NCI-H146 treated with DMSO at 0.1 percent for 48 hours (cell line): Measurements from ENCODE around the gene TOX4.
"Not testable (repeated sequence)": the region's sequence is repeated elsewhere in the genome, so short reads cannot be mapped to it uniquely, and the experiment has no call there.

ENCODE experiments used
- DNase-seq: peaks from one replicate; lab custom pipeline; 2025; ENCODE audit not compliant: unreplicated experiment; lab: John Stamatoyannopoulos, UW

The TOX4 gene

DNA sequence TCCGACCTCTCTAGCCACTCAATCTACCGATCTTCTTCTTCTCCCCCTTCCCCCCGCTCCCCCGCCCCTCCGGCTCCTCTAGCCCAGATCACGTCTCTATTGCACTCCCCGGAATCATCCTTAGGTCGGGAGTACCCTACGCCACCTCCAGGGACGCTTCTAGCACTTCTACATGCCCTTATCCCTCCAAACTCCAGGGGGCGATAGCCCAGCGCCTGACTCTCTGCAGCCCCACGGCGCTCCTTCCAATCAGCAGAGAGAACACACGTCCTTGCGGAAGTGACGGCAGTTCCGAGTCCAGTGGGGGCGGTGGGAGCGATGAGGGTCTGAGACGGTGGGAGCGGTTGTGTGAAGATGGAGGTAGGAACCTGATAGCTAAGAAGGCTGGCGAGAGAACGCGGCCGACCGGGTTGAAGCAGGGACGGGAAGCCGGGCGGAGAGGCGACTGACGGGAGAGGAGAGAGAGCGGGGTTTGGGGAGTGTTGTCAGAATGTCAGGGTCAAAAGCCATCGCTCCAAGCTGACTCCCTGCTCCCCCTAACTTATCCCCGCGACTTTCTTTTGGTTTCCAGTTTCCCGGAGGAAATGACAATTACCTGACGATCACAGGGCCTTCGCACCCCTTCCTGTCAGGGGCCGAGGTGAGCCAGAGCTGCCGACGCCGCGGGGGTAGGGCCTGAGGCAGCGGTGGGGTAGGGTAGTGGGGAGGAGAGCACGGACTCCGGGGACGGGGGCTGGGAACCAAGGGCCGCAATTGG is at the start of gene TOX4, which contains the start of gene RAB2B:
Gene TOX4 (plus strand): TSS at position 271 of the 757 bp plus-strand sequence. CDS start 84 bp downstream, at position 355.
Gene RAB2B (minus strand): TSS at position 35 of the 757 bp plus-strand sequence. CDS start 87 bp downstream, outside the sequence.
- DNase-seq = peak; percentile 98

DNA sequence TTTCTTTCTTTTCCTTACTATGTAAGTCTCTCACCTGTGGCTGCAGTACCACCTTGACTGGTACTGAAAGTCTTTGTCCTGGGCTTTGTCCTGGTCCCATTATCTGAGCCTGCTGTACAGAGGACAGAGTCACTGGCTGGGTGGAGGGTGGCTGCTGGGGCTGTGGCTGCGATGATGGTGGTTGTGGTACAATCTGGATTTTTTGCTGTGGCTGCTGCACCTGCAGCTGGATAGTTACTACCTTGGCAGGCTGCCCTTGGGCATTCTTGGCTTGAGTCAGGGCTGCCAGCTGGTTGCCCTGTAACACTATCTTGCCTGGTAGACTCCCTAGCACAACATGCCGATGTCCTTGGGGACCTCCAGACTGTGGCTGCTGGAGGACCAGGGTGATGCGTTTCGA is 48.1 kb upstream of the TOX4 start:
- DNase-seq = no peak

DNA sequence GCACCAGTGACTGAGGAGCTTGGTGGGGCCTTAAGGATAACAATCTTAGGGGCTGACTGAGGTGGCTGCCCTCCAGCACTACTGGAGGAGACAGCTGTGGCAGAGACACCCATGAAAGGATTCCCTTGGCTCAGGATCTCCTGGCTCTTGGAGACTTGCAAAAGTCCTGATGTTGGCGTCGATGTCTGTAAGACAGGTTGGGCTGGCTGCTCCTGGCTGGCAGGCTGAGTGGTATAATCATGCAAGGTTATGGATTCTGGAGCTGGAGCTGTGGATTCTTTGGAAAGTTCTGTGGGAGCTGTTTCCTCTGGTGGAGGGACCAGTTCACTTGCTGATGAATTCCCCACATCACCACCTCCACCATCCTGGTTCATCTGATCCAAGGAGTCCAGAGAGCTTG is 45.9 kb upstream of the TOX4 start:
- no peak for DNase-seq

DNA sequence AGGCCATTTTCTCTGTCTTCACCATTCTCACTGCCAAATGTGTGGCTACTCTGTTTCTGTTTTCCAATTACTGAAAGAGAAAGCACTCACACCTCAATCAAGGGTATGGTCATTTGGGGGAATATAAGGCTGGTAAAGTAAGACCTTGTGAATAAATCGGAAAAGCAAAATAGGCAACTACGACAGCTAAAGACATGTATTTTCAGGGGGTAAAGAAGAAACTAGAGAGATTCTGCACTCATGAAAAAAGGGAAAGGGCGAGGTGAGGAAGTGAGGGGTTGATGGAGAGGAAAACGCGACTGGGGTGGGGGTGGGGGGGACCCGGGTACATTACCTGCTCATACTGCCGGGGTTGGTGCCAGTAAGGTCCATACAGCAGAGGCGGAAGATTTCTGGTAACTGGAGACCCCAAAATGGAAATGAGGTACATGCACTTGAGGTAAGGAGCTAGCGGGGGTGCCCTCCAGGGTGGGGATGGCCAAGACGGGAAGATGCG is 40.4 kb upstream of the TOX4 start:
- DNase-seq = no peak

DNA sequence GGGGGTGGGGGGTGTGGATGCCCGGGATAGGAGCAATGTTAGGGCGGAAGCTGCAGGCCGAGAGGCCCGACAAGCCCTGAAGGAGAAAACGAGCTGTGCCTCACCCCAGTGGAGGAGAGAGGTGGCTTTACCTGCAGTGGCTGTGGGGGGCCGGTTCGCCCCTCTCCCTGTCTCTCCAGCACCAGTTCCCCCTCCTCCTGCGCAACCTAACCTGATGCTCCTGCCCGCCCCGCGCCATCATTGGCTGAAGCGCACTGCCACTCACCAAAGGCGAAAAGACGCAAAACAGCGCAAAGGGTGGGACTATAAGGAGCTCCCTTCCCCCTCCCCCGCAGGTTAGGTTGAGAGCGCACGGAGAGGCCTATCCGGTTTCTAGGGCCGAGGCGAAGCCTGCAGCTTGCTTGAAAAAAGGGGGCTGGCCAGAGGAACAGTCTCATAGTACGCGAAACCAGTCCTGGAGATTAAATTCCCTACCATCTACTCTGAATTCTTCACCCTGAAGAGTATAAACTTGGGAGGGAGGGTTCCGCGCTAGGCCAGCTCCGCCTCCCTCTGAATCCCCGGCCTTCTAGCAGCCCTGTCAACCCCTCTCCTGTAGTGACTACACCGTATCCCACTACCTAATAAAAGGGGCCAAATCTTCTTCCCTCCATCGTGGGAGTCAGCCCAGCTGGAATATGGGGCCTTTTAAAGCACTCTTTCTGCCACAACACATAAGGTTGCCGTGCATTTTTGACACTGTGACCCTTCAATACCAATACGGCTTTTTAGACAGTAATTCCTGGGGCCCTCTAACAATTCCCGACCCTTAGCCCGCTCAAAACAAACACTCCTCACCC is 39.7 kb upstream of the TOX4 start:
- DNase-seq = peak; percentile 91

DNA sequence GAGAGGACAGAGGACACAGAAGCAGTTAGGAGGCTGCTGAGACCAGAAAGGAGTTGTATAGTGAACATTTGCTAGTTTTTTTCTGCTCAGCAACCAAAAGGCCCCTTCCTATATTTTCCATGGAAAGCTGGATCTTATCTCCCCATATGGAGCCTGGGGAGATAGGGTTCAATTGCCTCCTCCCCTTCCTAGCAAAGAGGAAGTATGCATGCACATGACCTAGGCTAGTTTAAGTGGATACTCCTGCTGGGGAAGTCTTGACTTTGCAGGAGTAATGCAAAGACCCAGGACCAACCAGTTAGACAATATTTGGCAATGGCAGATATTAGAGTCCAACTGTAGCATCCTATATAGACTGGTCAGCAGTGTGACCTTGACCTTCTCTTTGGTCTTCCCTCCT is 36.1 kb upstream of the TOX4 start:
- DNase-seq = no peak

DNA sequence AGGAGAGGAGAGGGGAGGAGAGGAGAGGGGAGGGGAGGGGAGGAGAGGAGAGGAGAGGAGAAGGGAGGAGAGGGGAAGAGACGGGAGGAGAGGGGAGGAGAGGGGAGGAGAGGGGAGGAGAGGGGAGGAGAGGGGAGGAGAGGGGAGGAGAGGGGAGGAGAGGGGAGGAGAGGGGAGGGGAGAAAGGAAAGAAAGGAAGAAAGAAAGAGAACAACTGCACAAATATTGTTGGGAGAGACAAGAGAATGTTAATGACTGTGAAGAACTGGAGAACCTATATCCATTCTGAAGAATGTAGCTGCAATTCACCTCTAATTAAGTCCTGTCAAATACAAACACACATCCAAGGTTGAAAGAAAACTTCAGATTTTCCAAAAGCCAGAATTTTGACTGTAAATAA is 34.3 kb upstream of the TOX4 start:
- DNase-seq = not testable (repeated sequence)

DNA sequence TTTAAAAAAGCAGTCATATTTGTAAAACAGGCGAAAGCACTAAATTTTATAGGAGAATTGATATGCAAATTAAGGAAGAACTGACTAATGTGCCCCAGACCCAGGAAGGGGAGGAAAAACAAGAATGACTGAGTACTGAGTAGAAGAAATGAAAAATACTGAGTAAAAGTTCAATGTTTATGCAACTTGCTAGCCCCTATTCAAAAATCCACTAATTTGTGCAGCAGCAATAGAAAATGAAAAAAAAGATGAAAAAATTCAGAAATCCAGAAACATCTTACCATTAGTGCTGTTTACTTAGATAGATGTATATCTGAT is 27.1 kb upstream of the TOX4 start:
- no peak for DNase-seq

DNA sequence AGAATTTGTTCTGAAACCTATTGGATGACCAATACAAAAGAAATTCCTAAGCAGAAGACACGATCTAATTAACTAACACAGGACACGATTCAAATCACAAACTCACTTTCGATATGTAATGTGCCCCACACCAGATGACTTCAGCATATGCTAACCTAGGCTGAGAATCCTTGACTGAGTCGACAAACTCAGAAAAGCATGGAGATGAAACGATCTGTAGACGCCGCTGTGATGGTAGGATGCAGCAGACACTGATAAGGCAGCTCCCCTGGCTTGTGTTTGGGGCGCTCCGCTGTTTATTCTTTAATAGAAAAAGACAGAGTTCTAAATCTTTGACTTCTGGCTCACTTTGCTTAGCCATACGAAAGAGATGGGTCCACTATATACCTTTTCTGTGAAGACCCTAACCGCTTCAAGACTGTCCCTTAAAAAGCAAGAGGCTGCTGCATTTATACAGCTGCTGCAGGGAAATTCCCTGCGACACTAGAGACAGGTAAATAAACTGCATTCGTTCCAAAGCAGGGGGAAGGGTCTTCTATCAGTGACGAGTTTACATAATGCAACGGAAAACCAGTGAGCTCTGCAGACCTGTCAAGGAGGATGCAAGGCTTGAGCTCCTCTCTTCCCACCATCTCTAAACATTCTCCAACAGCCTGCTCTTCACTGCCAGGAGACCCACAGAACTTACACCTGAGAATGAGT is 22.0 kb upstream of the TOX4 start:
- DNase-seq = no peak

DNA sequence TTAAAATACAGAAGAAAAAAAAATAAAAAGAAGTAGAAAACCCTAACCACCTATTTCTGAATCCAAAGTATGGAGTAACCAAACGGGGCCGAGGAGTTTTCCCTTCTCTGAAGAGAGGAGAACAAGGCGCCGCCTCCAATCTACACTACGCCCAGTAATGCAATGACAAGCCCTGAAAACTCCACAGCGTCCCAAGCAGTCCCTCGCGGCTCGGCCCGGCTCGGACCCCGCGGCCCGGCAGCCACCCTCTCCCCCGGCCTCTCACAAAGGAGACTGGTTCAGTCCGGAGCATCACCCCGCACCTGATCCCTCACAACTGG is 21.4 kb upstream of the TOX4 start:
- DNase-seq = no peak

DNA sequence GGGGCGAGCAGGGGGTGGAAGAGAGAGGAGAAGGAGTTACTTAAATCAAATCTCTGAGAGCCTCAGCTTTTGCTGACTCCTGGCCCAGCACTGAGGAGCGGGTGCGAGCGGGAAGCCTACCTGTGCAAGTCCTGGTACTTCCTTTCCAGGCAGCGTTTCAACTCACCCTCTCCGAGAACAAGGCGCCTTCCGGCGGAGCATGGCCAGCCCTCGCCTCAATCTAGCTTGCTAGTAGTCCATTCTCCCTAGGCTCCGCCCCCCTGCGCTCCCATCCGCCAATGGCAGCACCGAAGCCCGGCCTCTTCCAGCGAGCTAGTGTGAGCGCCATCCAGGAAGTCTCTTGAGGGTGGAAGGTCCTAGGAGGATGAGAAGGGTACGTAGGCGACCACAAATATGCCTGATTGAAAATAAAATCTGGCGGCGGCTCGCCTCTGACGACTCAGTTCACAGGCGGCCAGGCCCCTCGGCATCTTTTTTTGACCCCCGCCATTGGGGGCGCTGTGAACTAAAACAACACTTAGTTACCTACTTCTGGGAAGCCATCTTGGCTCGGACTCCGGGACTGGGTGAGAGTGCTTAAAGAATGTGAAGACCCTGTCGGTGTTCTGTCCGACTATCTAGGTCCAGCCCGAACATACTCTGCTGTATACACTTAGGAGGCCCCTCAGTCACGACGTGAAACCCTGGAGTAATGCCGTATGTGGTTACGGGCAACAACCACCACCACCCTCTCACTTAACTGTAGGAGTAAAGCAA is 20.9 kb upstream of the TOX4 start, which contains the start of gene CHD8:
Gene CHD8 (minus strand): TSS at position 212 of the 756 bp plus-strand sequence. CDS start 24,480 bp downstream, outside the sequence.
- peak; percentile 98 for DNase-seq

DNA sequence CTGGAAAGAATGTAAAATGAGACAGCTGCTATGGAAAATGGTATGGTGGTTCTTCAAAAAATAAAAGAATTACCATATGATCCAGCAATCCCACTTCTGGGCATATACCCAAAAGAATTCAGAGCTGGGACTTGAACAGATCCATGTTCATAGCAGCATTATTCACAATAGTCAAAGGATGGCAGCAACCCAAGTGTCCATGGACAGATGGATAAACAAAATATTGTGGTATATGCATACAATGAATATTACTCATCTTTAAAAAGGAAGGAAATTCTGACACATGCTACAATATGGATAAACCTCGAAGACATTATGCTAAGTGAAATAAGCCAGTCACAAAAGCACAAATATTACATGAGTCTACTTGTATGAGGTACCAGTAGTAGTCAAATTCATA is 9.4 kb upstream of the TOX4 start:
- DNase-seq = no peak

DNA sequence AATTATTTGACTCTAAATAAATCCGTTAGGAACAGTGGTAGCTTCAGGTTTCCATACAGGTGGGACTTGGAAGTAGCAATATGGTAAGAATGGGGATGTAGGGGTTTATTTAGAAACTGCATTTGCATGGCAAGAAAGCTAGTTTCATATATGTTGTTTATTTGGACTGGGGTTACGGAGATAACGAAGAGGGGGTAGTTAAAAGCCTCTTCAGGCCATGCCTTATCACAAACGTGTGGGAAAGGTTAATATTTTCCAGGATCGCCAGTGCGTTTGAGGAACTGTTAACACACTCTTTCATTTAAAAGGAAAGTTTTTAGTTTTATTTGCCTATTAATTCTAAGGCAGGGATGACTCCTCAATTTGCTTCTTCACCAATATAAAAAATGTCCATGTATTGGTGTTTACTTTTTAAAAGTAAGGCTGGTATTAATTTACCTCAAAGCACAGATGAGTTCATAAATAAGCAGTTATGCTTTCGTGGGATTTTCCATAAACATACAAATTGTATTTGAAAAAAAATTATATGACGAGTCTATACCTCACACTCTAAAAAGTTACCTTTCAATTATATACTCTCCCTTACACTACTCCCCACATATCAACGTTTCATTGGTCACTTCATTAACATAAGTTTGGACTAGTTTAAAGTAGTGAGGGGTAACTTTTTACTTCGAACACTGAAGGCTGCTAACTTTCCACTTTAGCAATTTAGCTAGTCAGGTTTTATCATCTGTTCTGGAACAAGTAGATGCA is 1.1 kb upstream of the TOX4 start:
- DNase-seq = no peak

DNA sequence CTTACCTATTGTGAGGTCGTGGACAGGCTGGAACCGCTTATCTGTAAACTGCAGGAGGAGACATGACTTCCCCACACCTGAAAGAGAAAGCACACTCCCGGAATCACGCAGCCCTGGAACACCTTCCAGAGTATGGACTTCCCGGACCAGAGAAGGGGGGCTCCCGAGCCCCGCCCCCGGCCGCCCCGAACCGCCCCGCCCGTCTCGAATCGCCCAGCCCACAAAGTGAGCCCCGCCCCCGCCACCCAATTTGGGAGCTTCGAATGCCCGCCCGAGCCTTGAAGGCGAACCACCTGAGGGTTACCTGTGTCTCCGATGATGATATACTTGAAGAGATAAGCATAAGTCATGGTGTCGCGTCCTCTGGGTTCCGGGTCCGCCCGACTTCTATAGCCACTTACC is 471 bp upstream of the TOX4 start:
- DNase-seq = peak; percentile 88

DNA sequence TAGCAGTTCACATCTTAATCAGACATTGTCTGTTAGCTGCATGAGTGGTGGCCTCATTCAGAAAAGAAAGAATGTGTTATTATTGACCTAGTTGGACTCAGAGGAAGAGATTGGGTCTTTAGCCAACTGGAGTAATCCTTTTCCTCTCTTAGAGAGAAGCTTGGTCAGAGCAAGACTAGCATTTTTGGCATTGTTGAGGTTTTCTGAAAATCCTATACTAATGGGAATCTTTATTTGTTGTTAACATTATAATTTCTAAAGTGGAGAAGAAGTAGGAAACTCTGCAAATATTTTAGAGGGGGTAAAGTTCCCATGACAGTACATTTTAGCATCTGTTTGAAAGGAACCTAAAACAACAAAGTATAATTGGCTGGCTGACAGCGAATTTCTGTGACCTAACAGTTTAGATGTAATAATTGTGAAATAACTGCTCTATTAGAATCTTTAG is 9.7 kb downstream of the TOX4 start:
- DNase-seq = no peak

DNA sequence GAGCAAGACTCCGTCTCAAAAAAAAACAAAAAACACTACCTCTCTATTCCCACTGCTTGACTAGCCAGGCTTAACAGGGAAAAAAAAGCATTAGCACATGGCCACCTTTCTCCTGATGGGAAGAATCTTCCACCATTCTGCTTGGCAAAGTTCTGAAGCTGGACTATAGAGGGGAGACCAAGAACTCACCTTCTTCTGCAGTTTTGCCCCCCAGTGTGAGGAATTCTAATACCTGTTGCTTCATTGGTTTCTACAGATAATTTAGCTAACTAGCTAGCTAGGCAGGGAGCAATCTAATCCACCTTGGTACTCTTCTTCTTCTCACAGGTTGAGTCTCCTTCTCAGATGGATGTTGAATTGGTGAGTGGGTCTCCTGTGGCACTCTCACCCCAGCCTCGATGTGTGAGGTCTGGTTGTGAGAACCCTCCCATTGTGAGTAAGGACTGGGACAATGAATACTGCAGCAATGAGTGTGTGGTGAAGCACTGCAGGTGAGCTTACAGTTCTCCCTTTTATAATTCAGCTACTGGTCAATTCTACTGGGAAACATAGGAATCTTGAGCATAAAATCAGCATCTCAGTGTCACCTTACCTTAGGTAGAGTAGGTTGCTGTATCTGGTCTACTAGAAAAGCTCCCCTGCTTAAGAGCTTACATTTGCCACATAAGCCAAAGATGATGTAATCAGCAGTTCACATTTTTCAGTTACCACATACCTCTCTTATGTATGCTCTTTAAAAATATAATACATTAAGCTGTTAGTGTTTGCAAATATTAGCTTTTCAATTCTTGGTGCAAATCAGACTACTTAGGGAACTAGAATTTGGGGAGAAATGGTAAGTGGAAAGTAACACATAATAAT is 18.1 kb downstream of the TOX4 start:
- DNase-seq = no peak

DNA sequence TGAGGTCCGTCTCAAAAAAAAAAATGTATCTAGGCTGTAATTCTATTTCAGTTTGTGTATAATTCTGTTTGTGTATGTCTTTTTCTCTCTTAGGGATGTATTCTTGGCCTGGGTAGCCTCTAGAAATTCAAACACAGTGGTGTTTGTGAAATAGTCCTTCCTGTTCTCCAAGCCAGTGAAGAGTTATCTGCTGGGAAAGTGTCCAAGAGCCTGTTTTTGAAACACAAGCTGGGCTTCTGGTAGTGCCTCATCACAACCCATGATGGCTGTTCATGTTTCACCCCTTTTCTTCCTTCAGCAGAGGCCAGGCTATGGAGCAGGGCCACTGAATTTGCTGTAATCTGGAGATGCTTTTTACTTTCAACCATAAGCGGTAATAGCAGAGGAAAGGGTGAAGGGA is 19.5 kb downstream of the TOX4 start:
- no peak for DNase-seq

DNA sequence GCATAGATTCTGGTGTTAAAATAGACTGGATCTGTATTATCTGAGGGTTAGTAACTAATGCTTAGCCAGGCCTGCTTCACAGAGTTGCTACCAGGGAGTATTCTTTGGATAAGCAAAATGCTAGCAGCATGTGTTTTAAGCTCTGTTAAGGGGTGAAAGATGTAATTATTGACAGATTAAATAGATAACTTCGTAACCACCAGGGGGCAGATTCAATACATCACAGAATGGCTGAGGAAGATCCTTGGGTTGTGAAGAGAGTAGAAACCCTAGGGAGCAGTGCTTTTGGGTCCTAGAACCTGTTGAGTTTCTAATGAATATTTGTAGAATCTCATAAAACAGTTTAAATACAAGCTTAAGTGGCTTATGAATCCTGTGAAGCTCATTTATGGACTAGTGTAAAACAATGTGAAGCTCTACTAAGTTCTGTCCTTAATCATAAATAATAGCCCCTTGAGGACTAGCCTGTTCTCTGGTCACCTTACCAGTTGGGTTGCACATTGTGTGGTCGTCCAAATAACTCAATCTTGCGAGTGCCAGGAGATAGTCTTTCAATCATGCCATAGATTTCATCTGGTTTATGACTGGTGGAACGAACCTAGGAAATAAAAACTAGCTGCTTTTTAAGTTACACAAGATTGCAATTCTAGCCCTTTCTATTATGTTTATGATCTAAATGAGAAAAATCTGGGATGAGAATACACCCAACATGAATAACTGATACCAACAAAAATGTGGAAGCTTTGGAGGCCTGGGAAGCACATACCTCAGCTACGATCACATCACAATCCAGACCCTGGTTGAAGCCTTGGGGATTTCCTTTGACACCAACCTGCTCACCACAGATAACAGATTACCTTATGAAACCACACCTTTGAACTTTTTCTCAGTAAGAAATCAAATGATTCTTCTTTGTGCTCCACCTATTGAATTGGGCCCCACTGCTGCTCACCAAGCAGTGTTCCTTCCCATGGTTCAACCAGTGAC is 21.8 kb downstream of the TOX4 start:
- DNase-seq = peak; percentile 45
